K562 (cell line): Measurements from ENCODE around the gene CPA4. TPM values are rescaled to one million over a fixed set of nuclear protein-coding genes. Genes with fewer than 3 reads are reported as not detected.
A peak's percentile ranks its signal among the peaks of the same experiment; 100 is the strongest.

Experiments used
- ATAC-seq: fragments of 200-7000 bp; cut with Tn5 transposase; 3 replicates; pipeline ENCODE4 v1.9.1; 2020; ENCODE audit warnings: moderate library complexity
- BruUV-seq: library from RNA; stranded (reverse); fragments of 400-500 nt; replicated peaks from 2 replicates; lab custom pipeline; 2021; lab: Mats Ljungman, UMichigan
- CTCF ChIA-PET: fragments of 300-600 bp; formaldehyde crosslinking; extraction: SDS; loops from one replicate; lab custom pipeline; 2021; ENCODE audit warnings: low intra/inter-chr PET ratio; lab: Yijun Ruan, JAX
- POLR2A ChIA-PET: fragments of 300-600, 350-650 bp; sonication (Branson Sonifier 250); formaldehyde crosslinking; extraction: SDS; loops from one replicate; lab custom pipeline; 2021; ENCODE audit warnings: antibody characterized with exemption, inconsistent platforms; lab: Yijun Ruan, JAX
- DNase-seq, 4 experiments: peaks; one replicate each; pipeline versions ENCODE4 v3.0.0 to v3.0.0-alpha.2; 2011 to 2018; ENCODE audit warnings: low spot score in 3 of 4, mixed read lengths in 3 of 4; ENCODE audit errors: extremely low read depth in 1 of 4
- FAIRE-seq: peaks from 2 replicates; lab custom pipeline; 2011; peaks lifted over from hg19 to GRCh38; lab: Jason Lieb, UNC
- H2AFZ ChIP-seq: 2 replicates; pipeline ENCODE4 v1.6.0; 2011; ENCODE audit warnings: low read depth, low read length, control low read depth, inconsistent platforms
- H3K27ac ChIP-seq: fragments of 200-600 bp; 3 replicates; pipeline ENCODE4 v1.8.0; 2011; ENCODE audit warnings: low read depth, mild to moderate bottlenecking, control low read depth, inconsistent platforms, low read length, moderate library complexity, mixed read lengths; ENCODE audit errors: extremely low read depth
- H3K27me3 ChIP-seq, 2 experiments: fragments of 300-600 bp in 1 of 2; 2 replicates in 1 of 2; 3 replicates in 1 of 2; pipeline versions ENCODE4 v1.6.0 to v1.8.0; 2011; ENCODE audit warnings: inconsistent platforms in 2 of 2, low read length in 2 of 2, mild to moderate bottlenecking in 1 of 2, mixed read lengths in 1 of 2, moderate library complexity in 1 of 2; ENCODE audit not compliant: control insufficient read depth in 2 of 2, insufficient read depth in 2 of 2
- H3K36me3 ChIP-seq: fragments of 300-600 bp; 3 replicates; pipeline ENCODE4 v1.8.0; 2011; ENCODE audit warnings: mild to moderate bottlenecking, low read length, inconsistent platforms; ENCODE audit not compliant: control insufficient read depth, insufficient read depth
- H3K4me1 ChIP-seq, 2 experiments: fragments of 200-600 bp in 1 of 2; replicated peaks in 1 of 2; 2 replicates in 1 of 2; 3 replicates in 1 of 2; pipeline versions ENCODE4 v1.5.1 to v1.8.0; 2011; ENCODE audit warnings: inconsistent platforms in 2 of 2, low read length in 2 of 2, mild to moderate bottlenecking in 1 of 2, mixed read lengths in 1 of 2, moderate library complexity in 1 of 2; ENCODE audit not compliant: control insufficient read depth in 2 of 2, insufficient read depth in 2 of 2
- H3K4me2 ChIP-seq: 2 replicates; pipeline ENCODE4 v1.6.1; 2011; ENCODE audit warnings: low read length, control low read depth, inconsistent platforms, mixed read lengths; ENCODE audit not compliant: insufficient read depth
- H3K4me3 ChIP-seq: fragments of 200-600 bp; sonication (generic), shearing (Covaris generic); 2 replicates; pipeline ENCODE4 v1.5.1; 2016; ENCODE audit warnings: control low read depth, inconsistent platforms
- H3K79me2 ChIP-seq: fragments of 200-600 bp; 3 replicates; pipeline ENCODE4 v1.8.0; 2011; ENCODE audit warnings: low read length, inconsistent platforms; ENCODE audit not compliant: control insufficient read depth, insufficient read depth
- H3K9ac ChIP-seq, 2 experiments: 2 replicates each; pipeline versions ENCODE4 v1.6.0 to v1.6.1; 2011; ENCODE audit warnings: low read depth in 2 of 2, low read length in 2 of 2, control low read depth in 1 of 2, inconsistent platforms in 1 of 2, mild to moderate bottlenecking in 1 of 2, mixed read lengths in 1 of 2; ENCODE audit not compliant: insufficient read depth in 1 of 2
- H3K9me1 ChIP-seq: one replicate; pipeline ENCODE4 v1.6.0; 2011; ENCODE audit warnings: inconsistent platforms, mild to moderate bottlenecking, low read length, moderate library complexity; ENCODE audit not compliant: control insufficient read depth, insufficient read depth
- H3K9me3 ChIP-seq: replicated peaks from 2 replicates; pipeline ENCODE4 v1.5.1; 2011; ENCODE audit warnings: low read depth, low read length, inconsistent platforms; ENCODE audit not compliant: control insufficient read depth, insufficient read depth
- H4K20me1 ChIP-seq: replicated peaks from 2 replicates; pipeline ENCODE4 v1.6.1; 2011; ENCODE audit warnings: low read length, inconsistent platforms, mixed read lengths; ENCODE audit not compliant: control insufficient read depth, insufficient read depth
- CEBPB ChIP-seq: fragments of 450-650 bp; IDR thresholded peaks from 2 replicates; pipeline ENCODE4 v1.6.1; 2016; ENCODE audit warnings: missing genetic modification characterization, missing compliant biosample characterization
- CEBPG ChIP-seq, 3 experiments: fragments of 200-800 bp in 1 of 3; sonication (Bioruptor generic) in 1 of 3; sonication (generic) in 1 of 3; formaldehyde crosslinking in 1 of 3; IDR thresholded peaks in 2 of 3; conservative IDR thresholded peaks in 1 of 3; 2 replicates each; pipeline versions ENCODE4 v1.6.1 to v1.8.0; 2016 to 2022; ENCODE audit warnings: missing compliant biosample characterization in 2 of 3, missing genetic modification characterization in 2 of 3, mild to moderate bottlenecking in 1 of 3, missing genetic modification reagents in 1 of 3
- KLF16 ChIP-seq: IDR thresholded peaks from 2 replicates; pipeline ENCODE4 v1.6.1; 2016; ENCODE audit warnings: antibody characterized with exemption
- MGA ChIP-seq: fragments of 450-650 bp; IDR thresholded peaks from 2 replicates; pipeline ENCODE4 v1.6.1; 2016; ENCODE audit warnings: mild to moderate bottlenecking, moderate library complexity
- U2AF1 ChIP-seq: fragments of 200-400 bp; formaldehyde crosslinking; optimal IDR thresholded peaks from 2 replicates; pipeline ENCODE3; 2017; ENCODE audit warnings: mild to moderate bottlenecking, low read depth, low read length, moderate library complexity
- WGBS: fragments of 100-300 bp; shearing (Covaris generic); methylation state at CpG from one replicate; pipeline ENCODE4 v1.1.6; 2016; ENCODE audit warnings: low coverage, mixed read lengths; ENCODE audit not compliant: insufficient coverage; ENCODE audit errors: missing lambda C conversion rate; 5-methylcytosine and 5-hydroxymethylcytosine counted together
- in situ Hi-C: fragments of 300-500 bp; cut with MboI; formaldehyde crosslinking; loops from 4 replicates; pipeline ENCODE4 v1.15.0; 2018; ENCODE audit warnings: inconsistent platforms, mixed read lengths
- intact Hi-C: fragments of 100-400 bp; cut with micrococcal nuclease; formaldehyde crosslinking; loops from 2 replicates; pipeline ENCODE4 v1.14.2; 2022
- polyA plus RNA-seq, 8 experiments: library from polyadenylated mRNA; depleted of rRNA in 4 of 8; stranded (reverse) in 5 of 8; unstranded in 3 of 8; fragments of >200 nt; fragmentation: Nextera tagmentation in 2 of 8; fragmentation: Illumina TruSeq in 1 of 8; extraction: Ambion mirVana in 2 of 8; extraction: Trizol in 1 of 8; gene quantifications; 2 replicates each; pipeline versions ENCODE4 v1.2.1 to v1.2.3, GENCODE V29; 2011 to 2014; ENCODE audit warnings: inconsistent platforms in 1 of 8, missing spikeins in 1 of 8
- total RNA-seq, 7 experiments: library from RNA; depleted of rRNA in 6 of 7; stranded (reverse); fragments of >200 nt in 6 of 7; fragmentation: Illumina TruSeq in 2 of 7; extraction: Trizol in 2 of 7; gene quantifications; 2 replicates each; pipeline versions ENCODE4 v1.2.1 to v1.2.3, GENCODE V29; 2011 to 2021; ENCODE audit warnings: low replicate concordance in 1 of 7
- TF ChIP-seq, protein P1 (sequence below), 2 experiments: fragments of 450-650 bp in 1 of 2; sonication (generic) in 1 of 2; formaldehyde crosslinking in 1 of 2; IDR thresholded peaks in 1 of 2; conservative IDR thresholded peaks in 1 of 2; 2 replicates each; pipeline versions ENCODE4 v1.6.1 to v1.8.1; 2016 to 2023; ENCODE audit warnings: mild to moderate bottlenecking in 2 of 2, moderate library complexity in 2 of 2, inconsistent platforms in 1 of 2, missing genetic modification reagents in 1 of 2

The CPA4 gene
- total and polyA plus RNA-seq, 9 of the 15 experiments (the other 6 are each of a cell fraction or from before 2014, with no cell fraction given): not detected

- Histone ChIP-seq H4K20me1 (no peaks in the 10 kb centered on the region), H3K4me2 (no peak overlapping the region; the same call in 1 of the 2 replicates), H3K27me3 (peaks cover 64 to 72% of the 10 kb centered on the region in 2 experiments), H3K9ac (no peak overlapping the region), H3K79me2 (no peaks in the 10 kb centered on the region), H3K4me1 (no peaks in the 10 kb centered on the region; a peak in 2 of 5 replicates), H3K36me3 (no peaks in the 10 kb centered on the region), H3K4me3 (no peak overlapping the region), H3K27ac (no peak overlapping the region), H3K9me1 (no peaks in the 10 kb centered on the region), H2AFZ (no peak overlapping the region), H3K9me3 (no peaks in the 10 kb centered on the region)
- ATAC-seq (no peak), FAIRE-seq (no peak), DNase-seq (no peak)
- ChIA-PET CTCF (no interaction called here), POLR2A (interaction anchor here (0.8 to 1.9 kb wide), 4 partner anchors 8 to 347 kb away, joined by 3 to 8 read pairs (median 5); no protein-coding TSS in a partner anchor)
- in situ Hi-C loops (no loop called here), intact Hi-C loops (no loop called here)
- TF ChIP-seq, protein P1, sequence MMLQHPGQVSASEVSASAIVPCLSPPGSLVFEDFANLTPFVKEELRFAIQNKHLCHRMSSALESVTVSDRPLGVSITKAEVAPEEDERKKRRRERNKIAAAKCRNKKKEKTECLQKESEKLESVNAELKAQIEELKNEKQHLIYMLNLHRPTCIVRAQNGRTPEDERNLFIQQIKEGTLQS (IDR thresholded peaks at IDR 0.05): peak; percentile 64; the same call in 1 of the 2 replicates
- TF ChIP-seq, protein P1 (CRISPR knock-in tag; conservative IDR thresholded peaks at IDR 0.05): no peak
- TF ChIP-seq KLF16: no peak
- TF ChIP-seq CEBPB (tag): peak; percentile 25; the same call in 1 of the 2 replicates
- TF ChIP-seq U2AF1: no peak
- no peak for TF ChIP-seq MGA
- no peak for TF ChIP-seq CEBPG (CRISPR knock-in tag; IDR thresholded peaks at IDR 0.05)
- peak; percentile 59 to 71 for TF ChIP-seq CEBPG (tag; conservative IDR thresholded peaks at IDR 0.05 in 1 of 2, IDR thresholded peaks at IDR 0.05 in 1 of 2)
- BruUV-seq: no TSS peak
- WGBS: 21% methylated on average over 13 of the region's 13 CpGs
Observed at GRCh38 chr7:130296221-130296951, 3.4 kb downstream of the CPA4 start.
